ENCODE data around the gene ATG7.
"Not testable (repeated sequence)": the region's sequence is repeated elsewhere in the genome, so short reads cannot be mapped to it uniquely, and the experiment has no call there.

The ATG7 gene

GRCh38 chr3:11251807-11252176 lies 20.4 kb upstream of the ATG7 start:
- DNase-seq (ENCODE audit: low read depth): no peak

- DNase-seq (ENCODE audit: low read depth): no peak
Measured at GRCh38 chr3:11254876-11255275, 17.3 kb upstream of the ATG7 start.

- not testable (repeated sequence) for DNase-seq (ENCODE audit: low read depth)
Measured at GRCh38 chr3:11255537-11255936, 16.7 kb upstream of the ATG7 start.

- no peak for DNase-seq (ENCODE audit: low read depth)
Measured at GRCh38 chr3:11258958-11259357, 13.2 kb upstream of the ATG7 start.

GRCh38 chr3:11260460-11260859 lies 11.7 kb upstream of the ATG7 start:
- no peak for DNase-seq (ENCODE audit: low read depth)

GRCh38 chr3:11269007-11269406 lies 3.2 kb upstream of the ATG7 start:
- no peak for DNase-seq (ENCODE audit: low read depth)

GRCh38 chr3:11272906-11273574 lies 843 bp downstream of the ATG7 start:
- DNase-seq (ENCODE audit: low read depth): peak; percentile 36

GRCh38 chr3:11273891-11274291 lies 1.7 kb downstream of the ATG7 start:
- peak; percentile 75 for DNase-seq (ENCODE audit: low read depth)

- no peak for DNase-seq (ENCODE audit: low read depth)
Measured at GRCh38 chr3:11274566-11275142, 2.5 kb downstream of the ATG7 start.

GRCh38 chr3:11275926-11276325 lies 3.7 kb downstream of the ATG7 start:
- DNase-seq (ENCODE audit: low read depth): no peak

GRCh38 chr3:11276901-11277300 lies 4.7 kb downstream of the ATG7 start:
- DNase-seq (ENCODE audit: low read depth): no peak

GRCh38 chr3:11282250-11283138 lies 10.3 kb downstream of the ATG7 start:
- DNase-seq (ENCODE audit: low read depth): no peak

- DNase-seq (ENCODE audit: low read depth): no peak
Measured at GRCh38 chr3:11283139-11283475, 10.9 kb downstream of the ATG7 start.

GRCh38 chr3:11284011-11284410 lies 11.8 kb downstream of the ATG7 start:
- DNase-seq (ENCODE audit: low read depth): no peak

- DNase-seq (ENCODE audit: low read depth): no peak
Measured at GRCh38 chr3:11285471-11285870, 13.3 kb downstream of the ATG7 start.

GRCh38 chr3:11287404-11287803 lies 15.2 kb downstream of the ATG7 start:
- DNase-seq (ENCODE audit: low read depth): no peak

- DNase-seq (ENCODE audit: low read depth): peak; percentile 67
Measured at GRCh38 chr3:11288021-11288491, 15.9 kb downstream of the ATG7 start.

GRCh38 chr3:11288786-11289637 lies 16.8 kb downstream of the ATG7 start:
- peak; percentile 97 for DNase-seq (ENCODE audit: low read depth)

GRCh38 chr3:11289864-11290263 lies 17.7 kb downstream of the ATG7 start:
- no peak for DNase-seq (ENCODE audit: low read depth)

GRCh38 chr3:11290743-11291680 lies 18.8 kb downstream of the ATG7 start:
- peak; percentile 91 for DNase-seq (ENCODE audit: low read depth)

- DNase-seq (ENCODE audit: low read depth): no peak
Measured at GRCh38 chr3:11291808-11292207, 19.6 kb downstream of the ATG7 start.

Data from iris pigment epithelial cell (primary cell).